PC-9 (cell line): ENCODE results near the gene PNO1. TPM values are rescaled to one million over a fixed set of nuclear protein-coding genes. Genes with fewer than 3 reads are reported as not detected.

Experiments
- BruUV-seq: library from RNA; stranded (reverse); fragments of 400-500 nt; replicated peaks from 2 replicates; lab custom pipeline; 2021; lab: Mats Ljungman, UMichigan
- CTCF ChIA-PET: fragments of 300-600 bp; sonication (Branson Sonifier 250); formaldehyde crosslinking; loops from one replicate; lab custom pipeline; 2022; ENCODE audit warnings: antibody characterized with exemption; lab: Charles Lee
- POLR2A ChIA-PET: fragments of 300-600 bp; sonication (Branson Sonifier 250); formaldehyde crosslinking; loops from one replicate; lab custom pipeline; 2022; ENCODE audit warnings: antibody characterized with exemption; ENCODE audit not compliant: unreplicated experiment; lab: Charles Lee
- DNase-seq, 2 experiments: peaks; one replicate each; pipeline versions ENCODE4 v3.0.0 to v3.0.0-alpha.2; 2015 to 2022; ENCODE audit warnings: mixed read lengths in 1 of 2
- H2AFZ ChIP-seq: fragments of 200-600 bp; sonication (generic); 2 replicates; pipeline ENCODE4 v1.8.1; 2017; ENCODE audit warnings: antibody characterized with exemption
- H3F3A ChIP-seq: fragments of 200-600 bp; sonication (generic); 2 replicates; pipeline ENCODE4 v1.8.1; 2017; ENCODE audit warnings: antibody characterized with exemption, mild to moderate bottlenecking, low read depth; ENCODE audit not compliant: insufficient read depth
- H3K27ac ChIP-seq: fragments of 200-600 bp; sonication (generic); 2 replicates; pipeline ENCODE4 v1.6.1; 2016; ENCODE audit warnings: mixed run types
- H3K27me3 ChIP-seq: fragments of 200-600 bp; sonication (generic); 2 replicates; pipeline ENCODE4 v1.6.1; 2016; ENCODE audit warnings: low read depth, mixed run types; ENCODE audit not compliant: insufficient read depth
- H3K36me3 ChIP-seq: fragments of 200-600 bp; sonication (generic); 2 replicates; pipeline ENCODE4 v1.6.1; 2016; ENCODE audit warnings: low read depth, mixed run types
- H3K4me1 ChIP-seq: fragments of 200-600 bp; sonication (generic); replicated peaks from 2 replicates; pipeline ENCODE4 v1.6.1; 2016; ENCODE audit warnings: mixed run types; ENCODE audit not compliant: insufficient read depth
- H3K4me2 ChIP-seq: fragments of 200-600 bp; sonication (generic); 2 replicates; pipeline ENCODE4 v1.6.1; 2017; ENCODE audit warnings: mixed run types
- H3K4me3 ChIP-seq: fragments of 200-600 bp; sonication (generic); 2 replicates; pipeline ENCODE4 v1.6.1; 2016; ENCODE audit warnings: mixed run types
- H3K79me2 ChIP-seq: fragments of 200-600 bp; sonication (generic); 2 replicates; pipeline ENCODE4 v1.6.1; 2017; ENCODE audit warnings: low read depth, mixed run types
- H3K9me2 ChIP-seq: fragments of 200-600 bp; sonication (generic); 2 replicates; pipeline ENCODE4 v1.8.1; 2017; ENCODE audit warnings: mild to moderate bottlenecking; ENCODE audit not compliant: insufficient read depth
- H3K9me3 ChIP-seq: fragments of 200-600 bp; sonication (generic); 2 replicates; pipeline ENCODE4 v1.8.1; 2016; ENCODE audit warnings: low read depth; ENCODE audit not compliant: insufficient read depth
- H4K20me1 ChIP-seq: fragments of 200-600 bp; sonication (generic); 2 replicates; pipeline ENCODE4 v1.8.1; 2017; ENCODE audit not compliant: insufficient read depth
- CTCF ChIP-seq: fragments of 200-600 bp; sonication (generic); conservative IDR thresholded peaks from 2 replicates; pipeline ENCODE4 v1.6.1; 2017; ENCODE audit warnings: mixed run types, antibody characterized with exemption, mild to moderate bottlenecking, moderate library complexity
- EZH2 ChIP-seq: fragments of 200-600 bp; sonication (generic); IDR thresholded peaks from 2 replicates; pipeline ENCODE4 v1.8.0; 2017; ENCODE audit warnings: antibody characterized with exemption, low read depth
- intact Hi-C: fragments of 100-400 bp; cut with micrococcal nuclease; formaldehyde crosslinking; loops from one replicate; pipeline ENCODE4 v1.10.0; 2022; ENCODE audit not compliant: unreplicated experiment
- total RNA-seq: library from RNA; stranded (reverse); gene quantifications from 2 replicates; pipeline ENCODE4 v1.2.3, GENCODE V29; 2021

PNO1 gene
- total RNA-seq, 1 experiment from 2014 or later: 17.8 TPM

GRCh38 chr2:68134120-68134519, 23.6 kb upstream of the PNO1 start:
- DNase-seq: no peak
- H3K4me2 ChIP-seq: no peak overlapping the region
- H3K27ac ChIP-seq: no peak overlapping the region
- H2AFZ ChIP-seq: no peak overlapping the region
- no peaks in the 10 kb centered on the region for H3K27me3 ChIP-seq
- H3K9me3 ChIP-seq: no peaks in the 10 kb centered on the region
- ChIA-PET POLR2A (no interaction called here), CTCF (no interaction called here)
- no TSS peak for BruUV-seq
- intact Hi-C loops: no loop called here
- H3F3A ChIP-seq: no peaks in the 10 kb centered on the region
- H4K20me1 ChIP-seq: no peaks in the 10 kb centered on the region; the same call in 1 of the 2 replicates
- H3K4me3 ChIP-seq: no peak overlapping the region
- TF ChIP-seq EZH2: no peak
- no peak for TF ChIP-seq CTCF
- no peaks in the 10 kb centered on the region for H3K4me1 ChIP-seq
- H3K79me2 ChIP-seq: no peaks in the 10 kb centered on the region
- H3K9me2 ChIP-seq: no peaks in the 10 kb centered on the region
- no peaks in the 10 kb centered on the region for H3K36me3 ChIP-seq

GRCh38 chr2:68134554-68134953, 23.1 kb upstream of the PNO1 start:
- no peak overlapping the region for H2AFZ ChIP-seq
- ChIA-PET POLR2A (no interaction called here), CTCF (no interaction called here)
- H3K4me1 ChIP-seq: no peaks in the 10 kb centered on the region
- intact Hi-C loops: no loop called here
- BruUV-seq: no TSS peak
- no peak overlapping the region for H3K4me3 ChIP-seq
- H3K27ac ChIP-seq: no peak overlapping the region
- H3K36me3 ChIP-seq: no peaks in the 10 kb centered on the region
- DNase-seq: no peak
- H3K79me2 ChIP-seq: no peaks in the 10 kb centered on the region
- H3K4me2 ChIP-seq: no peak overlapping the region
- no peak for TF ChIP-seq CTCF
- TF ChIP-seq EZH2: no peak
- no peaks in the 10 kb centered on the region; the same call in 1 of the 2 replicates for H4K20me1 ChIP-seq
- H3F3A ChIP-seq: no peaks in the 10 kb centered on the region
- H3K9me3 ChIP-seq: no peaks in the 10 kb centered on the region
- H3K27me3 ChIP-seq: no peaks in the 10 kb centered on the region
- H3K9me2 ChIP-seq: no peaks in the 10 kb centered on the region

- BruUV-seq: no TSS peak
- no peak for DNase-seq
Measured at GRCh38 chr2:68135448-68136320, 22.0 kb upstream of the PNO1 start.

More at GRCh38 chr2:68135448-68136320, 22.0 kb upstream of the PNO1 start:
- H3K36me3 ChIP-seq: no peaks in the 10 kb centered on the region
- TF ChIP-seq CTCF: no peak
- TF ChIP-seq EZH2: no peak
- H3K9me2 ChIP-seq: no peaks in the 10 kb centered on the region
- no peaks in the 10 kb centered on the region for H3K4me1 ChIP-seq
- H3F3A ChIP-seq: no peaks in the 10 kb centered on the region
- no peak overlapping the region for H2AFZ ChIP-seq
- ChIA-PET CTCF (no interaction called here), POLR2A (no interaction called here)
- intact Hi-C loops: no loop called here
- H3K4me3 ChIP-seq: no peak overlapping the region
- no peaks in the 10 kb centered on the region for H4K20me1 ChIP-seq
- H3K27ac ChIP-seq: no peak overlapping the region
- no peaks in the 10 kb centered on the region for H3K79me2 ChIP-seq
- no peak overlapping the region for H3K4me2 ChIP-seq
- H3K9me3 ChIP-seq: no peaks in the 10 kb centered on the region
- no peaks in the 10 kb centered on the region for H3K27me3 ChIP-seq
